GM21390 (cell line): Measurements from ENCODE around the gene TPH2.

Experiments used
- ATAC-seq: cut with Tn5 transposase; IDR thresholded peaks from one replicate; pipeline ENCODE4 v1.9.1; 2021; ENCODE audit not compliant: unreplicated experiment

The TPH2 gene

DNA sequence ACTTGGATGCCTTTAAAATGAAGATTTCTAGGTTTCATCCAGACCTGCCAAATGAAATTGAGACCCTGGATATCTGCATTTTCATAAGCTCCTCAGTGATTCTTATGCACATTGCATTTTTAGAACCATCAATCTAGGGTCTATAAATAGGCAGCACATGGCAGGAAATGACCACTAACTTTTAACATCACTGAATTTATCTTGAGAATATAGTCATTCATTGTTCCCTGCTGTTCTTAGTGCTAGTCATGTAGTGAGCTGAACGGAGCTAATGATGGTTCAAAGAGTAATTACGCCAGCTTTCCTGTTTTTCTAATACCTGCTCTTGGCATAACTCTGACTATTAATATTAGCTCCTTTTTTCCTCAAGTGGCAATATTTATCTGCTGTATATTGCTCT lies 91.6 kb downstream of the TPH2 start:
- no peak for ATAC-seq

- no peak for ATAC-seq
Observed at GRCh38 chr12:72031066-72031465, 92.4 kb downstream of the TPH2 start.

- no peak for ATAC-seq
Observed at GRCh38 chr12:72033991-72034390, 95.3 kb downstream of the TPH2 start.

DNA sequence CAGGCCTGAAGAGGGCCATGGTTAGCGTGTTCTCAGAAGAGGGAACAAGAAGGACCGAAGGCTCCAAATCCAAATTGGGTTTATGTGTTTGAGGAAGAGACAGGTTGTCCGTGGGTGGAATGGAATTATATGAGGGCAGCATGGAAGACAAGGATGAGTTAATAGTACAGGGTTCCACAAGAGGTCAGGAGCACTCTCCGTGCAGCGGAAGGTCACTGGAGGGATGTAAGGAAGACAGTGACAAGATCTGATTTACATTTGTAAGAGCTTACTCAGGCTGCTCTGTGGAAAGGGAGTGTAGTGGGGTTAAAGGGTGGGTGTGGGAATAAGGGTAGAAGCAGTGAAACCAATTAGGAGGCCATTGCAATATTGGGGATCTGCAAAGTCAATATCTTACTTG lies 97.0 kb downstream of the TPH2 start:
- ATAC-seq, result no peak

- no peak for ATAC-seq
Observed at GRCh38 chr12:72036393-72036792, 97.7 kb downstream of the TPH2 start.

- no peak for ATAC-seq
Observed at GRCh38 chr12:72037006-72037795, 98.6 kb downstream of the TPH2 start.

GRCh38 chr12:72041811-72042210 lies 103.2 kb downstream of the TPH2 start:
- ATAC-seq, result no peak

GRCh38 chr12:72053604-72054003 lies 115.0 kb downstream of the TPH2 start:
- ATAC-seq, result no peak

GRCh38 chr12:72054511-72054910 lies 115.9 kb downstream of the TPH2 start:
- no peak for ATAC-seq

- no peak for ATAC-seq
Observed at GRCh38 chr12:72057330-72057914, 118.8 kb downstream of the TPH2 start.

GRCh38 chr12:72063073-72063472 lies 124.4 kb downstream of the TPH2 start:
- no peak for ATAC-seq

DNA sequence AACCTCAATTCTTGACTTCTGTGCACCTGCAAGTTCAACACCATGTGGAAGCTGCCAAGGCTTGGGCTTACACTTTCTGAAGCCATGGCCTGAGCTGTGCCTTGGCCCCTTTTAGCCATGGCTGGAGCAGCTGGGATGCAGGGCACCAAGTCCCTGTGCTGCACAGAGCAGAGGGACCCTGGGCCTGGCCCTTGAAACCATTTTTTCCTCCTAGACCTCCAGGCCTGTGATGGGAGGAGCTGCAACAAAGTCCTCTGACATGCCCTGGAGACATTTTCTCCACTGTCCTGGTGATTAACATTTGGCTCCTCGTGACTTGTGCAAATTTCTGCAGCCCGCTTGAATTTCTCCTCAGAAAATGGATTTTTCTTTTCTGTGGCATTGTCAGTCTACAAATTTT lies 132.4 kb downstream of the TPH2 start:
- ATAC-seq, result no peak

DNA sequence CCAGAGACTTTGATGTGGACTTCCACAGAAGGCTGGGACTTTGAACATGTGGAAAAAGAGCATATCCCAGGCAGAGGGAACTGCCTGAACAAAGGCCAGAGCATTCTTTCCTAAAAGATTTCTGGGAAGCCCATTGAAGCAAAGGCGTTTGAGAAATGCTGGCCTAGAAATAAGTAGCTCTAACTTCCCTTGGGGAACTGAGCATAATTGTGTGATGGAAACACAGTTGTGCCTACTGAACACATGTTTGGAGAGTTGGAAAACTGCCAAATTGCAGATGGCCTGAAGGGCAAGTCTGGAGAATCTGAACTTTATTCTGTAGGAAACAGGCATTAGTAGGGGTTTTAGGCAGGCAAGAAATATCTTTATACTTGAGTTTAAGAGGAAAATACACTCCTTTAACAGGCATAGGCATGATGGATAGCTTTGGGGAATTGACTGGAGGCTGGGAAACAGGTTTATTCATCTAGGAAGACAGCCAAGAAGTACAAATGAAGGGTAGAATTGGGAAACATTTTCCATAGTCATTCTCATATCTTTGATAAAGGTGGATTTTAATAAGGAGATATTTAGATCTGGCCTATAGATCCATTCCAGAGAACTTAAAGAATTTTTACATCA lies 134.1 kb downstream of the TPH2 start:
- ATAC-seq, result no peak

GRCh38 chr12:72074065-72074464 lies 135.4 kb downstream of the TPH2 start:
- no peak for ATAC-seq

DNA sequence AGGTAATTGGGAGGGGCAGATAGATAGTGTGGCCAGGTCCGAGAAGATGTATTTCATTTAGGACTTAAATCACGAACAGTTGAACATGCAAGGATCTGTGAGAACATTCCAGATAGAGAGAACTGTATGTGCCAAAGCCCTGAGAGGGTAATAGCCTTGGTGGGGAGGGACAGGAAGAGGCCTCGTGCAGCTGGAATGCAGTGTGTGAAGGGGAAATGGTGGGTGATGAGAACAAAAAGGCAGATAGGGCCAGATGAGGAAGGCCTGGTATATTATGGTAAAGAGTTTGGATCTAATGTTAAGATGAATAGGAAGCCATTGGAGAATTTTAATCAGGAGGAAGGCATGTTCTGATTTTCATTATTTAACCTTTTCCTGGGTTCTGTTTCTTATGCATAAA lies 136.3 kb downstream of the TPH2 start:
- no peak for ATAC-seq

- no peak for ATAC-seq
Observed at GRCh38 chr12:72075401-72075800, 136.8 kb downstream of the TPH2 start.

- ATAC-seq, result no peak
Observed at GRCh38 chr12:72075891-72076557, 137.4 kb downstream of the TPH2 start.

- no peak for ATAC-seq
Observed at GRCh38 chr12:72076558-72076915, 137.9 kb downstream of the TPH2 start.

DNA sequence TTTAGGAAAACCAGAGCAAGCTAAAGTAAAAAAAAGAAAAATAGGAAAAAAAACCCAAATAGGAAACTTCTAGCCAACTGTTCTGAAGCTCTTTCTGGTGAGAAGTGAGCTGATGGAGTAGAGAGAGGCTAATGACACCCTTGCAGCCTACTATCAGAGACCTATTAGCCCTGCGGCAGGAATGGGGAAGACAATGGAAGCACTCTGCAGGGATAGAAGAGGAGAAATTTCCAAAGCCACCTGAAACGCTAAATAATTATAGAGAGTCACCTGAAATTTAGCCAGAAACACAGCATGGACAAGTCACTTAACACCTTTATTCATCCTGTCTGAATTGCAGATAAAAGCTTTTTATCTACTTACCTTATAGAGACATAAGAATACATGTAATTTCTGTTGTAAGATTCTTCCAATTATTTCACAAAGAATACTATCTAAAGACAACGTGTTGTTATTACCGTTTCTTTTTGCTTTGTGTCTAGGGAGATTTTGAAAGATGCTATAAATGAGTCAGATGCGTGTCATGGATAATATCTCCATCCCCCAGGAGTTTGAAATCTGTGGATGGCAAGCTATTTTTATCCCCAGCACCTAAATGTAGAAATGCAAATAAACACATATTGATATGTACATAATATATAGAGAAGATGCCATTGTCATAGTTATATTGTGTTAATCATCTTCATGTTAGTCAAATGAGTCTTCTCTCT lies 138.6 kb downstream of the TPH2 start:
- ATAC-seq, result no peak

- ATAC-seq, result no peak
Observed at GRCh38 chr12:72081777-72082176, 143.1 kb downstream of the TPH2 start.
